ENCODE data around the gene PPFIA4. TPM values are rescaled to one million over a fixed set of nuclear protein-coding genes. Genes with fewer than 3 reads are reported as not detected.
A peak's percentile ranks its signal among the peaks of the same experiment; 100 is the strongest.
"Not testable (repeated sequence)": the region's sequence is repeated elsewhere in the genome, so short reads cannot be mapped to it uniquely, and the experiment has no call there.

PPFIA4 gene
- total RNA-seq = 1 to 10 TPM; 2.0 to 3.1 TPM
- long read RNA-seq, donor 1 = 0 reads
- long read RNA-seq, donor 2 = 0 reads

DNA sequence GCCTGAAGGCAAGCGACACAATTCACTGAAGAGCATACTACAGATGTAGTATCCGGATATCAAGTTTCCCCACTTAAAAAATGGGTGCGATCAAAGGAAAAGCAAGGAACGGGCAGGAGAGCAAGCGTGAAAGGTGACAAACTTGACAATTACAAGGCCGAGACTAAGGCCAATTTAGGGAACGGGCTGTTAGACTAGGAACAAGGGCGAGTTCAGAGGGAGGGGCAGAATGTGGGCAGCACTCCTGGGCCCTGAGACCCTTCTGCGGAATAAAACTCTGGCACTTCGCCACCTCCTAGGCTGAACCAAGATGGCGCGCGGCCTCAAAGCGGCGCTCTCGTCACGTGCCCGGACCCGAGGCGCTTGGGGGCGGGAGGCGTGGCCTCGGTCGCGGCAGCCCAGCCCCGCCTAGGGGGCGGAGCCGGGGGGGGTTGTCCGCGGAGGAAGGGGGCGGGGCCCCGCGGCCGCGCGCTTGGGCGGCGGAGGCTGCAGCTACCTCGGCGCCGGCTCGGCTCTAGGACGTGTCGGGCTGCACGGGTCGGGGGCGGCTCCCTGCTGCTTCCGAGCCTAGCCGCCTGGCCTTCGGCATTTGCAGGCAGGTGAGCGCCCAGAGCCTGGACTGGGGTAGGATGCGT is at the start of gene PPFIA4:
Gene PPFIA4 (plus strand): TSS at position 461 of the 635 bp plus-strand sequence. CDS start 12,518 bp downstream, outside the sequence.
- intact Hi-C loops (cut with DNase I) = no loop called here
- DNase-seq (ENCODE audit: low spot score) = peak; percentile 95

- intact Hi-C loops (cut with DNase I) = no loop called here
- DNase-seq (ENCODE audit: low spot score) = no peak
Measured at GRCh38 chr1:202976633-202977032, 49.7 kb upstream of the PPFIA4 start.

- DNase-seq (ENCODE audit: low spot score) = no peak
- intact Hi-C loops (cut with DNase I) = no loop called here
Measured at GRCh38 chr1:202979459-202979858, 46.8 kb upstream of the PPFIA4 start.

DNA sequence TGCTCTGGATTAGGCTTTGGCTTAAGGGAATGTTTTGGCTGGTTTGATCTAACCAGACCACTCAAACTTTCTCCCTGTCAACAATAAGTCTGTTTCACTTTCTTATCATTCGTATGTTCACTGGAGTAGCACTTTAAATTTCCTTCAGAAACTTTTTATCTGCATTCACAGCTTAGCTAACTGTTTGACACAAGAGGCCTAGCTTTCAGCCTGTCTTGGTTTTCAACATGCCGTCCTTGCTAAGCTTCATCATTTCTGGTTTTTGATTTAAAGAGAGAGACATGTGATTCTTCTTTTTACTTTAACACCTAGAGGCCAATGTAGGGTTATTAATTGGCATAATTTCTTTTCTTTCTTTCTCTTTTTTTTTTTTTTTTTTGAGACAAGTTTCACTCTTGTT is 44.4 kb upstream of the PPFIA4 start:
- intact Hi-C loops (cut with DNase I) = no loop called here
- DNase-seq (ENCODE audit: low spot score) = no peak

GRCh38 chr1:202982715-202983430 is 43.4 kb upstream of the PPFIA4 start:
- DNase-seq (ENCODE audit: low spot score) = no peak
- intact Hi-C loops (cut with DNase I) = no loop called here

DNA sequence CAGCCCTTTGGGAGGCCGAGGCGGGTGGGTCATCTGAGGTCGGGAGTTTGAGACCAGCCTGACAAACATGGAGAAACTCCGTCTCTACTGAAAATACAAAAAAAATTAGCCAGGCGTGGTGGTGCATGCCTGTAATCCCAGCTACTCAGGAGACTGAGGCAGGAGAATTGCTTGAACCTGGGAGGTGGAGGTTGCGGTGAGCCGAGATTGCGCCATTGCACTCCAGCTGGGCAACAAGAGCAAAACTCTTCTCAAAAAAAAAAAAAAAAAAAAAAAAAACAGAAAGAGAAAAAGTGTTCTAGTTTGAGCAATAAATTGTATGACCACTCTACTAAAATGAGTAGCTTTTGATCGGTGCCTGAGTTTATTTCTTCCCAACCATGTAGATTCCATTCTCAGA is 40.2 kb upstream of the PPFIA4 start:
- intact Hi-C loops (cut with DNase I); DNase-seq (ENCODE audit: low spot score): not testable (repeated sequence)

DNA sequence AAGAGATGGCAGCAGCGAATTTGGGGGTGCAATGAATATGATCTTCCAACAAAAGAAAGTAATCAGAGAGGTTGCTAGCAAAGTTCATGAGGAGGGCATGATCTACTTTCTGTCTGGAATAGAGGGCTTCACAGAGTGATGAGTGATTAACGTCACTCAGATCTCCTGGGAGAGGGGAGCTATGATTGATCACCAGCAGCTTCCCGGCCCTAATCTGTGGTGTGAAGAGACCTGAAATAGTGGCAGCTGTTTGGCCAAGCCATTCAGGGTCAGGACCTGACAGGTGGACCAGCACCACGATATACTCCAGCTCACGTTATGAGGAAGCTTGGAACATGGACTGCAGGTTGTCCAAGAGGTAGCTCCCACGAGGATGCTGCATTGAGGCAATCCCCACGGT is 39.0 kb upstream of the PPFIA4 start:
- intact Hi-C loops (cut with DNase I) = no loop called here
- DNase-seq (ENCODE audit: low spot score) = no peak

- intact Hi-C loops (cut with DNase I) = no loop called here
Measured at GRCh38 chr1:202987922-202988583, 38.2 kb upstream of the PPFIA4 start.

GRCh38 chr1:202989879-202990278 is 36.4 kb upstream of the PPFIA4 start:
- no peak for DNase-seq (ENCODE audit: low spot score)
- intact Hi-C loops (cut with DNase I) = no loop called here

More at GRCh38 chr1:202987922-202988583, 38.2 kb upstream of the PPFIA4 start:
- no peak for DNase-seq (ENCODE audit: low spot score)

DNA sequence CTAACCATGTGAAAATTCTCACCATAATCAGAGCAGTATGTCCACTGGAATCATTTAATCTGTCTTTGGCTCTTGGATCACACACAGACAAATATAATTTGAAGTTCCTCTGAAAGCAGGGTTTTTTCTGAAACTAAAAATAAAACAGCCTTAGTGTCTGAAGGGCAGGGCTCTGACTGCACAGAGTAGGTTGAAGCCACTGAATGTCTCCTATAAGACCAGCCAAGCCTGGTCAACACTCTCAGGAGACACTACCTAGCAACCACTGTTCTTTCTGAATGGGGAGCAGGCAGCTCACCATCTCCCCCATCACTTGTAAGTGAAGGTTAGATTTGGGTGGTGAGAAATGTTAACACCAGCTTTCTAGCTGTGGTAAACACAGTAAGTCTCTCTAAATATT is 35.2 kb upstream of the PPFIA4 start:
- DNase-seq (ENCODE audit: low spot score) = no peak
- intact Hi-C loops (cut with DNase I) = no loop called here

DNA sequence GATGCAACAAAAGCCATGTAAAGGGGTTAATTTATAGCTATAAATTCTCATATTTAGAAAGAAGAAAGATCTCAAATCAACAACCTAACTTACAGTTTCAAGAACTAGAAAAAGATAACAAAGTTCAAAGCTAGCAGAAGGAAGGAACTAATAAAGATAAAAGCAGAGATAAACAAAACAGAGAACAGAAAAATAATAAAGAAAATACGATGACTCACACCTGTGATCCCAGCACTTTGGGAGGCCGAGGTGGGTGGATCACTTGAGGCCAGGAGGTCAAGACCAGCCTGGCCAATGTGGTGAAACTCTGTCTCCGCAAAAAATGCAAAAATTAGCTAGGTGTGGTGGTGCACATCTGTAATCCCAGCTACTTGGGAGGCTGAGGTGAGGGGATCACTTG is 31.5 kb upstream of the PPFIA4 start:
- intact Hi-C loops (cut with DNase I) = no loop called here
- no peak for DNase-seq (ENCODE audit: low spot score)

DNA sequence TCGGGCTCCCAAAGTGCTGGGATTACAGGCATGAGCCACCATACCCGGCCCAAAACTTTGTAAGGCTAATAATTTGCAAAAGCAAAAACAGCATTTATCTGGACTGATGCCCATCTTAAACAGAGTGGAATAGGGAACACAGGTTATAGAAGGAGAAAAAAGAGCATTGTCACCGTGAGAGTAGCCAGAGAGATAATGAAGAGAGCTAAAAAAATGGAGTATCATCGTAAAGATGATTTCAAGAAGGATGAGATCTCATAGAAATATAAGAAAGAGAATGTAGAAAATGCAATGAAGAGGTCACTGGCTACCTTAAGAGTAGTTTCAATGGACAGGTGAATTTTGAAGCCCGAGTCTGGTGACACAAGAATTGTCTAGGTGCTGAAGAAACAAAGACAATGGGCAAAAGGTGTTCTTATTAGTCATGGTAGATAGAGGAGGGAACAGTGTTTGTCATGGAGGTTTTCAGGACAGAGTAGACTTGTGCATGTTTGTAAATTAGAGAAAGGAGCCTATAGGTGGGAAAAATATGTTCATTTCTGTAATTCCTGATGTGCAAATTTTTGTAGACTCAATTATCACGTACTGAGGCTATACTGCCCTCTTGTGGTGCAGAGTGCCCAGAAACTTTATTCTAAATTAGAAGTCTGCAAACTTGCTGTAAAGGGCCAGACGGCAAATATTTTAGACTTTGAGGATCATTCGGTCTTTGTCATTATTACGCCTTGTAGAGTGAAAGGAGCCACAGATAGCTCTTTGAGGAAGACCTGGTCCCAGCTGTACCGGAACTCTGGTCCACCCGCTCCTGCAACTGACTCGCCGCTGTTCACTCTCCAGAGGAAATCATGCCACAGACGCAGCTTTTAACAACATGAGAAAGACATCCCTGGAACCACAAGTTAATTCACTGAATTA is 27.2 kb upstream of the PPFIA4 start:
- no peak for DNase-seq (ENCODE audit: low spot score)
- intact Hi-C loops (cut with DNase I) = no loop called here

DNA sequence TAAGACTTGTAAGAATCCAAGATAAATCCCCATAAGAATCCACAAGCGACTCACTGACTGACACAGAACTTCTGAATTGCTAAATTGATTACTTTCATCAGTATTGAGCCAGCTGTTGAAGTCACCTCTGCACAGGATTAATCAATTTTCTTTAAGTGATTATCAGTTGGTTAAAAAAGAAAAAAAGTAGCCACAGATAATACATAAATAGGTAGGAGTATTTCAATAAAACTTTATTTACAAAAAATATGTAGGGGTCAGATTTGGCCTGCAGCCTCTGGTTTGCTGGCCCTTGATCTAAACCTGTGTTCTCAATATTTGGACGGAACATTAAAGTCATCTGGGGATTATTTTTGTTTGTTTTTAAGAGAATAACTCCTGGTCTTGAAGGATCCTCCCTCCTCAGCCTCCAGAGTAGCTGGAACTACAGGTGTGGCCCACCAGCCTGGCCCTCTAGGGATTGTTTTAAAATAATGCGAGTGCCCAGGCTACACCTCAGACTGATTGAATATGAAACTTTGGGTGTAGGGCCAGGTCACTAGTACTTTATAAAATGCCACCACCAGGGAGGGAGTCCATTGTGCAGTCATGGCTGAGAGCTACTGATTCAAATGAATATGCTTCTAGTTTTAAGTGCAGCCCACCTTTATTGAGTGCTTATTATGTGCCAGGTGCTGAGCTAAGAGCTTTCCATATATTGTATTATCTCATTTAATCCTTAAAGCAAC is 25.9 kb upstream of the PPFIA4 start:
- intact Hi-C loops (cut with DNase I) = no loop called here
- no peak for DNase-seq (ENCODE audit: low spot score)

- intact Hi-C loops (cut with DNase I) = no loop called here
- DNase-seq (ENCODE audit: low spot score) = no peak
Measured at GRCh38 chr1:203001986-203002385, 24.3 kb upstream of the PPFIA4 start.

- intact Hi-C loops (cut with DNase I) = no loop called here
- no peak for DNase-seq (ENCODE audit: low spot score)
Measured at GRCh38 chr1:203002951-203003350, 23.3 kb upstream of the PPFIA4 start.

DNA sequence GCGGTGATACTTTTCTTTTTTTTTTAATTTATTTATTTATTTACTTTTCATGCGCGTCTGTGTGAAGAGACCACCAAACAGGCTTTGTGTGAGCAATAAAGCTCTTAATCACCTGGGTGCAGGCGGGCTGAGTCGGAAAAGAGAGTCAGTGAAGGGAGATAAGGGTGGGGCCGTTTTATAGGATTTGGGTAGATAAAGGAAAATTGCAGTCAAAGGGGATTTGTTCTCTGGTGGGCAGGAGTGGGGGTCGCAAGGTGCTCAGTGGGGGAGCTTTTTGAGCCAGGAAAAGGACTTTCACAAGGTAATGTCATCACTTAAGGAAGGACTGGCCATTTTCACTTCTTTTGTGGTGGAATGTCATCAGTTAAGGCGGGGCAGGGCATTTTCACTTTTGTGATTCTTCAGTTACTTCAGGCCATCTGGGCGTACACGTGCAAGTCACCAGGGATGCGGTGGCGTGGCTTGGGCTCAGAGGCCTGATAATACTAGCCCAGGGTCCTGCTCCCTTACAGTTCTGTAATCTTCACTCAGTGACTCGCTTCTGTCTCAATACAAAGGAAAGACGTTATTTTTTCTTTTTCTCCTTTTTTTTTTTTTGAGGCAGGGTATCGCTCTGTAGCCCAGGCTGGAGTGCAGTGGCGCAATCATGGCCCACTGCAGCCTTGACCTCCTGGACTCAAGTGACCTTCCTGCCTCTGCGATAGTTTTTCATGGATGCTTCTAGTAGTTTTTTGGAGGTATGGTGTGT is 20.7 kb upstream of the PPFIA4 start:
- DNase-seq (ENCODE audit: low spot score); intact Hi-C loops (cut with DNase I): not testable (repeated sequence)

GRCh38 chr1:203006948-203007871 is 19.1 kb upstream of the PPFIA4 start, which contains the start of gene TMEM183A:
Gene TMEM183A (plus strand): TSS chr1:203007374. CDS start chr1:203007466, 92 bp downstream.
- intact Hi-C loops (cut with DNase I) = no loop called here
- peak; percentile 99 for DNase-seq (ENCODE audit: low spot score)
